Measurements from ENCODE around the gene NUDT16L1. TPM values are rescaled to one million over a fixed set of nuclear protein-coding genes. Genes with fewer than 3 reads are reported as not detected.
A peak's percentile ranks its signal among the peaks of the same experiment; 100 is the strongest.

Gene NUDT16L1
- total RNA-seq, 1 donor from 2014 or later, result 36.8 TPM

GRCh38 chr16:4699046-4699556 lies 5.7 kb downstream of the NUDT16L1 start:
- Mint-ChIP-seq H3K4me1 (no peaks in the 10 kb centered on the region), H3K9me3 (no peaks in the 10 kb centered on the region), H3K36me3 (ENCODE audit: low read depth) (peaks cover 6% of the 10 kb centered on the region), H3K27me3 (ENCODE audit: low read depth) (no peaks in the 10 kb centered on the region), H3K27ac (ENCODE audit: unreplicated experiment) (no peak overlapping the region), H3K4me3 (peak overlapping the region; percentile 52)
- DNase-seq (ENCODE audit: low read depth, low spot score), result no peak
- no peak for TF ChIP-seq CTCF (conservative IDR thresholded peaks at IDR 0.05)

- Mint-ChIP-seq H3K27me3 (ENCODE audit: low read depth) (no peaks in the 10 kb centered on the region), H3K9me3 (no peaks in the 10 kb centered on the region), H3K4me1 (no peaks in the 10 kb centered on the region), H3K4me3 (no peak overlapping the region), H3K27ac (ENCODE audit: unreplicated experiment) (no peak overlapping the region), H3K36me3 (ENCODE audit: low read depth) (peaks cover 6% of the 10 kb centered on the region)
- TF ChIP-seq CTCF (conservative IDR thresholded peaks at IDR 0.05), result no peak
- no peak for DNase-seq (ENCODE audit: low read depth, low spot score)
Measured at GRCh38 chr16:4700380-4700996, 7.1 kb downstream of the NUDT16L1 start.

GRCh38 chr16:4700997-4701743 lies 7.8 kb downstream of the NUDT16L1 start:
- no peak for DNase-seq (ENCODE audit: low read depth, low spot score)
- peaks cover 6% of the 10 kb centered on the region for H3K36me3 Mint-ChIP-seq (ENCODE audit: low read depth)
- no peaks in the 10 kb centered on the region for H3K27me3 Mint-ChIP-seq (ENCODE audit: low read depth)
- no peak for TF ChIP-seq CTCF (conservative IDR thresholded peaks at IDR 0.05)
- H3K4me1 Mint-ChIP-seq, result no peaks in the 10 kb centered on the region
- H3K9me3 Mint-ChIP-seq, result no peaks in the 10 kb centered on the region
- H3K27ac Mint-ChIP-seq (ENCODE audit: unreplicated experiment), result no peak overlapping the region
- H3K4me3 Mint-ChIP-seq, result no peak overlapping the region

- DNase-seq (ENCODE audit: low read depth, low spot score), result no peak
- no peak overlapping the region for H3K27ac Mint-ChIP-seq (ENCODE audit: unreplicated experiment)
- no peak overlapping the region for H3K4me3 Mint-ChIP-seq
- no peak for TF ChIP-seq CTCF (conservative IDR thresholded peaks at IDR 0.05)
- H3K9me3 Mint-ChIP-seq, result no peaks in the 10 kb centered on the region
- H3K36me3 Mint-ChIP-seq (ENCODE audit: low read depth), result peaks cover 10% of the 10 kb centered on the region
- no peaks in the 10 kb centered on the region for H3K4me1 Mint-ChIP-seq
- no peaks in the 10 kb centered on the region for H3K27me3 Mint-ChIP-seq (ENCODE audit: low read depth)
Measured at GRCh38 chr16:4701791-4702465, 8.6 kb downstream of the NUDT16L1 start.

- H3K4me3 Mint-ChIP-seq, result no peak overlapping the region
- H3K27ac Mint-ChIP-seq (ENCODE audit: unreplicated experiment), result no peak overlapping the region
- DNase-seq (ENCODE audit: low read depth, low spot score), result no peak
- TF ChIP-seq CTCF (conservative IDR thresholded peaks at IDR 0.05), result no peak
- H3K4me1 Mint-ChIP-seq, result no peaks in the 10 kb centered on the region
- peaks cover 12% of the 10 kb centered on the region for H3K36me3 Mint-ChIP-seq (ENCODE audit: low read depth)
- H3K27me3 Mint-ChIP-seq (ENCODE audit: low read depth), result no peaks in the 10 kb centered on the region
- no peaks in the 10 kb centered on the region for H3K9me3 Mint-ChIP-seq
Measured at GRCh38 chr16:4702466-4702808, 9.1 kb downstream of the NUDT16L1 start.
